Loucy (cell line): ENCODE measurements around the gene MITF.
"Not testable (repeated sequence)": the region's sequence is repeated elsewhere in the genome, so short reads cannot be mapped to it uniquely, and the experiment has no call there.

ENCODE experiments used
- CTCF ChIP-seq: fragments of 200-600 bp; sonication (generic); conservative IDR thresholded peaks from 2 replicates; pipeline ENCODE4 v1.5.1; 2014; ENCODE audit warnings: mild to moderate bottlenecking, antibody characterized with exemption, low read length
- EZH2phosphoT487 ChIP-seq: fragments of 200-600 bp; IDR thresholded peaks from 2 replicates; pipeline ENCODE4 v1.6.1; 2018; ENCODE audit warnings: antibody characterized with exemption, mild to moderate bottlenecking, moderate library complexity, borderline replicate concordance

- TF ChIP-seq CTCF: peak; percentile 39
- not testable (repeated sequence) for TF ChIP-seq EZH2phosphoT487
Observed at GRCh38 chr3:69920009-69920408, 180.7 kb downstream of the MITF start.
